Astrocyte of the cerebellum (primary cell): ENCODE data around the gene MGME1.

Experiments
- DNase-seq: peaks from one replicate; pipeline ENCODE4 v3.0.0-alpha.2; 2011; ENCODE audit warnings: low read depth
- H3K4me3 ChIP-seq: 2 replicates; pipeline ENCODE4 v1.5.1; 2011; ENCODE audit warnings: mild to moderate bottlenecking, low read depth, low read length, moderate library complexity
- in situ Hi-C: cut with HindIII; loops from 2 replicates; pipeline ENCODE4 v1.10.0; 2017; ENCODE audit warnings: low sequenced_read_pairs
- TF ChIP-seq, protein P1 (sequence below): IDR thresholded peaks from 2 replicates; pipeline ENCODE4 v1.5.1; 2012; ENCODE audit warnings: low read length, low read depth, moderate library complexity, mild to moderate bottlenecking; ENCODE audit errors: missing control alignments

Gene MGME1

DNA sequence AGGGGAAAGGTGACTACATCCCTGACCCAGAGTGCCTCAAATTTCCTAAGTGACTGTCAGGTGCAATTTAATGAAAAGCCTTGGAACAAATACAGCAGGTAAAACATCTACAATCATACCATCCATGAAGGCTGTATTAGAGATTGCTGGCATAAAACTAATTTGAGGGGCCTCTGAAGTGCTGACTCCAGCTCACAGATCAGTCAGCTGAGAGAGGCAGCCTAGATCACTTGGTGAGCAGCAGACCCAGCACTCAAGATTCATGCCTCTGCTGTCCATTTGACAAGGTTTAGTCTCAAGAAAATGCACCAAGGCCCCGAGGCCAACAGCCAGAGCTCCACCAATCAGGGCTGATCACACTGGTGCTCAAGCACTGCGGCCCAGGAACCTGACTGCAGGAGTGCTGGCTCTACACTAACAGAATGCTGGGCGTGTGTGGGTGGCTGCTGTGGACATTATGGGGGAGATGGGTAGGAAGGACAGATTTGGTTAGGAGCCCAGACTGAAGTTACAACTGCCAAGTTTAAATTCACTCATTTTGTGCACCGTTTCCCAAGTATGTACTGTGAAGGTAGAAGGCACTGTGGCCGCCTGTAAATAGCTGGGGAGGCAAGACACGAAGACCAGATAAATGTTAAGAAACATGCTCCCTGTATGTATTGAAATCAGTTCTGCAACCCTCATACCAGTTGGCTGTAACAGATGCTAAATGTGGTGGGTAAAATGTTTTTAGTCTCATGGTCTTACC is 28.4 kb upstream of the MGME1 start:
- TF ChIP-seq, protein P1, sequence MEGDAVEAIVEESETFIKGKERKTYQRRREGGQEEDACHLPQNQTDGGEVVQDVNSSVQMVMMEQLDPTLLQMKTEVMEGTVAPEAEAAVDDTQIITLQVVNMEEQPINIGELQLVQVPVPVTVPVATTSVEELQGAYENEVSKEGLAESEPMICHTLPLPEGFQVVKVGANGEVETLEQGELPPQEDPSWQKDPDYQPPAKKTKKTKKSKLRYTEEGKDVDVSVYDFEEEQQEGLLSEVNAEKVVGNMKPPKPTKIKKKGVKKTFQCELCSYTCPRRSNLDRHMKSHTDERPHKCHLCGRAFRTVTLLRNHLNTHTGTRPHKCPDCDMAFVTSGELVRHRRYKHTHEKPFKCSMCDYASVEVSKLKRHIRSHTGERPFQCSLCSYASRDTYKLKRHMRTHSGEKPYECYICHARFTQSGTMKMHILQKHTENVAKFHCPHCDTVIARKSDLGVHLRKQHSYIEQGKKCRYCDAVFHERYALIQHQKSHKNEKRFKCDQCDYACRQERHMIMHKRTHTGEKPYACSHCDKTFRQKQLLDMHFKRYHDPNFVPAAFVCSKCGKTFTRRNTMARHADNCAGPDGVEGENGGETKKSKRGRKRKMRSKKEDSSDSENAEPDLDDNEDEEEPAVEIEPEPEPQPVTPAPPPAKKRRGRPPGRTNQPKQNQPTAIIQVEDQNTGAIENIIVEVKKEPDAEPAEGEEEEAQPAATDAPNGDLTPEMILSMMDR: no peak
- DNase-seq: no peak
- no peak overlapping the region for H3K4me3 ChIP-seq
- in situ Hi-C loops: no loop called here

GRCh38 chr20:17941087-17941825 is 27.6 kb upstream of the MGME1 start:
- in situ Hi-C loops: no loop called here
- DNase-seq: no peak
- TF ChIP-seq, protein P1: no peak
- no peak overlapping the region for H3K4me3 ChIP-seq

- no peak for DNase-seq
- H3K4me3 ChIP-seq: no peak overlapping the region
- in situ Hi-C loops: no loop called here
- TF ChIP-seq, protein P1: no peak
Observed at GRCh38 chr20:17941826-17942196, 27.0 kb upstream of the MGME1 start.

GRCh38 chr20:17943343-17943742 is 25.5 kb upstream of the MGME1 start:
- TF ChIP-seq, protein P1: no peak
- DNase-seq: no peak
- no peak overlapping the region for H3K4me3 ChIP-seq
- in situ Hi-C loops: no loop called here

GRCh38 chr20:17944854-17945474 is 23.9 kb upstream of the MGME1 start:
- H3K4me3 ChIP-seq: no peak overlapping the region
- TF ChIP-seq, protein P1: no peak
- DNase-seq: no peak
- in situ Hi-C loops: no loop called here

- no peak overlapping the region for H3K4me3 ChIP-seq
- in situ Hi-C loops: no loop called here
- DNase-seq: no peak
- TF ChIP-seq, protein P1: no peak
Observed at GRCh38 chr20:17946040-17946439, 22.8 kb upstream of the MGME1 start.
